BJ (cell line): ENCODE data around the gene ABRAXAS1. TPM values are rescaled to one million over a fixed set of nuclear protein-coding genes. Genes with fewer than 3 reads are reported as not detected.
"Not testable (repeated sequence)": the region's sequence is repeated elsewhere in the genome, so short reads cannot be mapped to it uniquely, and the experiment has no call there.

ENCODE experiments used
- CTCF ChIA-PET: fragments of 350-600 bp; formaldehyde crosslinking; extraction: SDS; loops from one replicate; lab custom pipeline; 2021; ENCODE audit warnings: antibody characterized with exemption, inconsistent platforms; lab: Yijun Ruan, JAX
- POLR2A ChIA-PET: fragments of 300-600 bp; sonication (Branson Sonifier 250); formaldehyde crosslinking; extraction: SDS; loops from one replicate; lab custom pipeline; 2021; ENCODE audit warnings: antibody characterized with exemption; lab: Charles Lee
- DNase-seq: peaks from one replicate; pipeline ENCODE4 v3.0.0-alpha.2; 2011; ENCODE audit warnings: low read depth
- H3K27me3 ChIP-seq: 2 replicates; pipeline ENCODE4 v1.6.0; 2011; ENCODE audit warnings: low read length; ENCODE audit not compliant: control insufficient read depth, insufficient read depth
- H3K36me3 ChIP-seq: 2 replicates; pipeline ENCODE4 v1.5.1; 2011; ENCODE audit warnings: low read length; ENCODE audit not compliant: control insufficient read depth, insufficient read depth
- H3K4me3 ChIP-seq: 2 replicates; pipeline ENCODE4 v1.5.1; 2011; ENCODE audit warnings: low read depth, mild to moderate bottlenecking, control low read depth, low read length
- CTCF ChIP-seq: IDR thresholded peaks from 2 replicates; pipeline ENCODE4 v1.5.1; 2011; ENCODE audit warnings: low read depth, mild to moderate bottlenecking, control low read depth, inconsistent platforms, low read length, moderate library complexity; ENCODE audit not compliant: insufficient read depth
- polyA plus RNA-seq: library from polyadenylated mRNA; depleted of rRNA; stranded (reverse); fragments of >200 nt; gene quantifications from 2 replicates; pipeline ENCODE4 v1.2.3, GENCODE V29; 2011

Gene ABRAXAS1
- polyA plus RNA-seq, 1 experiment: 3.1 TPM

GRCh38 chr4:83498187-83498586 is 13.3 kb upstream of the ABRAXAS1 start:
- Histone ChIP-seq H3K36me3 (no peaks in the 10 kb centered on the region), H3K27me3 (no peaks in the 10 kb centered on the region), H3K4me3 (no peak overlapping the region)
- ChIA-PET CTCF (interaction anchor here (0.8 to 3.1 kb wide), 3 partner anchors 11 to 142 kb away, joined by 3 to 8 read pairs (median 5); no protein-coding TSS in a partner anchor), POLR2A (interaction anchor here (0.7 kb wide), 1 partner anchor 8 kb away, joined by 4 read pairs; no protein-coding TSS in a partner anchor)
- no peak for TF ChIP-seq CTCF
- no peak for DNase-seq

- H3K36me3 ChIP-seq, POLR2A ChIA-PET, DNase-seq, H3K27me3 ChIP-seq, CTCF ChIA-PET, H3K4me3 ChIP-seq: not testable (repeated sequence)
These were observed 11.4 kb upstream of the ABRAXAS1 start for GRCh38 chr4:83496085-83496917.

- peak; percentile 77 for TF ChIP-seq CTCF
- H3K4me3 ChIP-seq: no peak overlapping the region
- ChIA-PET CTCF (interaction anchor here (0.5 to 2.0 kb wide), 7 partner anchors 9 to 154 kb away, joined by 3 to 7 read pairs (median 3); no protein-coding TSS in a partner anchor), POLR2A (no interaction called here)
- H3K36me3 ChIP-seq: no peaks in the 10 kb centered on the region
- no peaks in the 10 kb centered on the region; the same call in 1 of the 2 replicates for H3K27me3 ChIP-seq
- DNase-seq: no peak
These were observed 6.1 kb upstream of the ABRAXAS1 start for GRCh38 chr4:83490876-83491450.

GRCh38 chr4:83489711-83490326 is 4.9 kb upstream of the ABRAXAS1 start:
- no peak for TF ChIP-seq CTCF

GRCh38 chr4:83486457-83487129 is 1.7 kb upstream of the ABRAXAS1 start:
- TF ChIP-seq CTCF: no peak
- CTCF ChIA-PET: interaction anchor here (0.9 kb wide), 1 partner anchor 11 kb away, joined by 3 read pairs; no protein-coding TSS in a partner anchor
- POLR2A ChIA-PET: no interaction called here
- no peak for DNase-seq
- no peaks in the 10 kb centered on the region for H3K36me3 ChIP-seq
- no peak overlapping the region for H3K4me3 ChIP-seq
- no peaks in the 10 kb centered on the region for H3K27me3 ChIP-seq

More at GRCh38 chr4:83489711-83490326, 4.9 kb upstream of the ABRAXAS1 start:
- Histone ChIP-seq H3K36me3 (no peaks in the 10 kb centered on the region), H3K4me3 (no peak overlapping the region), H3K27me3 (no peaks in the 10 kb centered on the region; the same call in 1 of the 2 replicates)
- ChIA-PET CTCF (interaction anchor here (0.6 to 1.7 kb wide), 7 partner anchors 10 to 179 kb away, joined by 3 to 8 read pairs (median 3); no protein-coding TSS in a partner anchor), POLR2A (interaction anchor here (0.5 to 0.6 kb wide), 2 partner anchors 9 to 28 kb away, joined by 4 to 5 read pairs; no protein-coding TSS in a partner anchor)
- no peak for DNase-seq
